Activated naive CD4-positive, alpha-beta T cell treated with anti-CD3 and anti-CD28 coated beads, Interleukin-2, amount 50 U/mL, for 72 hours (primary cell): Measurements from ENCODE around the gene HERPUD1. TPM values are rescaled to one million over a fixed set of nuclear protein-coding genes. Genes with fewer than 3 reads are reported as not detected.
A peak's percentile ranks its signal among the peaks of the same experiment; 100 is the strongest.
"Not testable (repeated sequence)": the region's sequence is repeated elsewhere in the genome, so short reads cannot be mapped to it uniquely, and the experiment has no call there.

Source experiments
- ATAC-seq, 2 donors: fragments of 150-1000 bp; cut with Tn5 transposase; 2 replicates each; pipeline ENCODE4 v1.10.0; 2021; ENCODE audit warnings: mild to moderate bottlenecking in 2 of 2, moderate library complexity in 2 of 2
- DNase-seq, 2 donors: peaks; one replicate each; pipeline ENCODE4 v3.0.0; 2021 to 2022; ENCODE audit warnings: low spot score in 2 of 2
- H3K27ac Mint-ChIP-seq, 2 donors: one replicate each; pipeline ENCODE4 v1.8.0; 2022; ENCODE audit warnings: mild to moderate bottlenecking in 2 of 2, mixed read lengths in 2 of 2
- H3K36me3 Mint-ChIP-seq, 2 donors: one replicate each; pipeline ENCODE4 v1.8.0; 2022; ENCODE audit warnings: mixed read lengths in 2 of 2
- H3K9me3 Mint-ChIP-seq, 2 donors: one replicate each; pipeline ENCODE4 v1.8.0; 2022; ENCODE audit warnings: mixed read lengths in 2 of 2
- total RNA-seq, 2 donors: library from RNA; stranded (reverse); gene quantifications; one replicate each; pipeline ENCODE4 v1.2.3, GENCODE V29; 2022

Gene HERPUD1
- total RNA-seq, 2 donors from 2014 or later = 146 to 175 TPM

- ATAC-seq (no peak), DNase-seq (no peak)
- Mint-ChIP-seq H3K9me3 (no peaks in the 10 kb centered on the region), H3K27ac (peak within 1 kb of the TSS in 1 of 2 donors; percentile 60), H3K36me3 (no peaks in the 10 kb centered on the region)
Observed at GRCh38 chr16:56961851-56962281, 29.9 kb downstream of the HERPUD1 start, which contains the start of gene CETP. TSS of gene CETP (plus strand) at chr16:56961950. CDS start at chr16:56961980, 30 bp downstream.

- H3K9me3 Mint-ChIP-seq = no peaks in the 10 kb centered on the region
- no peaks in the 10 kb centered on the region for H3K36me3 Mint-ChIP-seq
- peak; percentile 88 to 100 for DNase-seq
- peak; percentile 92 to 93 for ATAC-seq
- H3K27ac Mint-ChIP-seq = peak overlapping the region; percentile 57 to 79
Observed at GRCh38 chr16:56964243-56965148, 32.6 kb downstream of the HERPUD1 start.

- DNase-seq (no peak), ATAC-seq (peak in 1 of 2 donors; percentile 41)
- Mint-ChIP-seq H3K27ac (peak overlapping the region; percentile 79 to 94), H3K9me3 (no peaks in the 10 kb centered on the region), H3K36me3 (no peaks in the 10 kb centered on the region)
Observed at GRCh38 chr16:56965149-56966092, 33.5 kb downstream of the HERPUD1 start.

GRCh38 chr16:56966093-56966475 is 34.1 kb downstream of the HERPUD1 start:
- Mint-ChIP-seq H3K9me3 (no peaks in the 10 kb centered on the region), H3K27ac (peak overlapping the region; percentile 79 to 94), H3K36me3 (no peaks in the 10 kb centered on the region)
- ATAC-seq (no peak), DNase-seq (no peak)

GRCh38 chr16:56967733-56968132 is 35.8 kb downstream of the HERPUD1 start:
- H3K36me3 Mint-ChIP-seq = no peaks in the 10 kb centered on the region
- ATAC-seq (no peak), DNase-seq (no peak)
- no peak overlapping the region for H3K27ac Mint-ChIP-seq
- H3K9me3 Mint-ChIP-seq = no peaks in the 10 kb centered on the region

GRCh38 chr16:56969769-56970168 is 37.8 kb downstream of the HERPUD1 start:
- H3K27ac Mint-ChIP-seq = no peak overlapping the region
- H3K36me3 Mint-ChIP-seq = no peaks in the 10 kb centered on the region
- no peaks in the 10 kb centered on the region for H3K9me3 Mint-ChIP-seq
- ATAC-seq (no peak), DNase-seq (no peak)

GRCh38 chr16:56970934-56971767 is 39.2 kb downstream of the HERPUD1 start:
- DNase-seq (no peak), ATAC-seq (no peak)
- Mint-ChIP-seq H3K27ac (peak overlapping the region in 1 of 2 donors; percentile 4), H3K36me3 (no peaks in the 10 kb centered on the region), H3K9me3 (no peaks in the 10 kb centered on the region)

GRCh38 chr16:56971768-56972043 is 39.8 kb downstream of the HERPUD1 start:
- ATAC-seq (no peak), DNase-seq (no peak)
- H3K27ac Mint-ChIP-seq = no peak overlapping the region
- H3K9me3 Mint-ChIP-seq = no peaks in the 10 kb centered on the region
- H3K36me3 Mint-ChIP-seq = no peaks in the 10 kb centered on the region

GRCh38 chr16:56972403-56973293 is 40.7 kb downstream of the HERPUD1 start:
- no peak for DNase-seq
- Mint-ChIP-seq H3K36me3 (peaks cover 0 to 6% of the 10 kb centered on the region in 2 donors), H3K9me3 (no peaks in the 10 kb centered on the region), H3K27ac (no peak overlapping the region)
- no peak for ATAC-seq

GRCh38 chr16:56973294-56973689 is 41.4 kb downstream of the HERPUD1 start:
- ATAC-seq = no peak
- no peaks in the 10 kb centered on the region for H3K9me3 Mint-ChIP-seq
- DNase-seq = no peak
- H3K27ac Mint-ChIP-seq = no peak overlapping the region
- H3K36me3 Mint-ChIP-seq = peaks cover 0 to 7% of the 10 kb centered on the region in 2 donors

- not testable (repeated sequence) for H3K36me3 Mint-ChIP-seq, H3K27ac Mint-ChIP-seq, ATAC-seq, H3K9me3 Mint-ChIP-seq, DNase-seq
Observed at GRCh38 chr16:56973899-56974298, 42.0 kb downstream of the HERPUD1 start.

GRCh38 chr16:56974549-56975300 is 42.8 kb downstream of the HERPUD1 start:
- DNase-seq (no peak), ATAC-seq (peak in 1 of 2 donors; percentile 33)
- H3K36me3 Mint-ChIP-seq = peaks cover 0 to 7% of the 10 kb centered on the region in 2 donors
- H3K9me3 Mint-ChIP-seq = no peaks in the 10 kb centered on the region
- H3K27ac Mint-ChIP-seq = peak overlapping the region in 1 of 2 donors; percentile 11

GRCh38 chr16:56975714-56976113 is 43.8 kb downstream of the HERPUD1 start:
- DNase-seq = no peak
- ATAC-seq = peak in 1 of 2 donors; percentile 32
- H3K27ac Mint-ChIP-seq = peak overlapping the region; percentile 11 to 22
- H3K36me3 Mint-ChIP-seq = peaks cover 0 to 7% of the 10 kb centered on the region in 2 donors
- H3K9me3 Mint-ChIP-seq = no peaks in the 10 kb centered on the region

- ATAC-seq (no peak), DNase-seq (no peak)
- H3K36me3 Mint-ChIP-seq = peaks cover under 1 to 19% of the 10 kb centered on the region in 2 donors
- peak overlapping the region in 1 of 2 donors; percentile 62 for H3K27ac Mint-ChIP-seq
- H3K9me3 Mint-ChIP-seq = no peaks in the 10 kb centered on the region
Observed at GRCh38 chr16:56977216-56977615, 45.3 kb downstream of the HERPUD1 start.
